Activated CD4-positive, alpha-beta memory T cell treated with anti-CD3 and anti-CD28 coated beads, Interleukin-2, amount 10 ng/mL, durations not matched to agents 7 days and 5 days (primary cell): ENCODE measurements around the gene TMEM108. TPM values are rescaled to one million over a fixed set of nuclear protein-coding genes. Genes with fewer than 3 reads are reported as not detected.

ENCODE experiments used
- CTCF ChIA-PET: fragments of 350-600 bp; sonication (Branson Sonifier 250); formaldehyde crosslinking; loops from one replicate; lab custom pipeline; 2021; ENCODE audit warnings: antibody characterized with exemption, inconsistent platforms; lab: Charles Lee
- POLR2A ChIA-PET: fragments of 350-600 bp; sonication (Branson Sonifier 250); formaldehyde crosslinking; loops from one replicate; lab custom pipeline; 2021; ENCODE audit warnings: antibody characterized with exemption; lab: Charles Lee
- DNase-seq: peaks from one replicate; pipeline ENCODE4 v3.0.0-alpha.2; 2020
- H3K27ac Mint-ChIP-seq: one replicate; pipeline ENCODE4 v1.8.0; 2021; ENCODE audit warnings: mild to moderate bottlenecking, mixed read lengths
- H3K27me3 Mint-ChIP-seq: one replicate; pipeline ENCODE4 v1.8.0; 2021; ENCODE audit warnings: mixed read lengths
- H3K36me3 Mint-ChIP-seq: one replicate; pipeline ENCODE4 v1.8.0; 2021; ENCODE audit warnings: low read depth, mixed read lengths
- H3K4me1 Mint-ChIP-seq: one replicate; pipeline ENCODE4 v1.8.0; 2021; ENCODE audit warnings: mixed read lengths
- H3K4me3 Mint-ChIP-seq: one replicate; pipeline ENCODE4 v1.8.0; 2021; ENCODE audit warnings: mild to moderate bottlenecking, mixed read lengths
- H3K9me3 Mint-ChIP-seq: one replicate; pipeline ENCODE4 v1.8.0; 2021; ENCODE audit warnings: mixed read lengths
- total RNA-seq, 2 experiments: library from RNA; stranded (reverse); gene quantifications; one replicate each; pipeline ENCODE4 v1.2.3, GENCODE V29; 2021

Gene TMEM108
- total RNA-seq, 2 experiments from 2014 or later, result not detected

- peaks cover 8% of the 10 kb centered on the region for H3K36me3 Mint-ChIP-seq
- H3K27ac Mint-ChIP-seq, result peak overlapping the region; percentile 88
- DNase-seq, result no peak
- H3K27me3 Mint-ChIP-seq, result no peaks in the 10 kb centered on the region
- peaks cover 40% of the 10 kb centered on the region for H3K4me1 Mint-ChIP-seq
- CTCF ChIA-PET, result interaction anchor here (1.3 to 3.3 kb wide), 3 partner anchors 17 to 716 kb away, joined by 3 to 7 read pairs (median 5); no protein-coding TSS in a partner anchor
- peaks cover 3% of the 10 kb centered on the region for H3K9me3 Mint-ChIP-seq
- POLR2A ChIA-PET, result interaction anchor here (0.9 to 3.7 kb wide), 6 partner anchors 21 to 220 kb away, joined by 3 to 44 read pairs (median 3); partner anchors contain the start of genes CDV3 and TOPBP1
- peak overlapping the region; percentile 66 for H3K4me3 Mint-ChIP-seq
Measured at GRCh38 chr3:133442518-133442917, 404.3 kb downstream of the TMEM108 start.

- POLR2A ChIA-PET, result interaction anchor here (0.7 to 3.7 kb wide), 4 partner anchors 9 to 218 kb away, joined by 3 to 44 read pairs (median 6); partner anchors contain the start of genes CDV3 and TOPBP1
- H3K27me3 Mint-ChIP-seq, result no peaks in the 10 kb centered on the region
- peaks cover 3% of the 10 kb centered on the region for H3K9me3 Mint-ChIP-seq
- H3K4me1 Mint-ChIP-seq, result peaks cover 47% of the 10 kb centered on the region
- H3K4me3 Mint-ChIP-seq, result no peak overlapping the region
- CTCF ChIA-PET, result interaction anchor here (0.7 to 3.3 kb wide), 2 partner anchors 18 kb away, joined by 3 to 7 read pairs; no protein-coding TSS in a partner anchor
- peaks cover 8% of the 10 kb centered on the region for H3K36me3 Mint-ChIP-seq
- no peak overlapping the region for H3K27ac Mint-ChIP-seq
- DNase-seq, result no peak
Measured at GRCh38 chr3:133443649-133444422, 405.6 kb downstream of the TMEM108 start.

- Mint-ChIP-seq H3K4me3 (no peak overlapping the region), H3K27ac (no peak overlapping the region), H3K4me1 (peaks cover 53% of the 10 kb centered on the region), H3K36me3 (peaks cover 8% of the 10 kb centered on the region), H3K9me3 (peaks cover under 1% of the 10 kb centered on the region), H3K27me3 (no peaks in the 10 kb centered on the region)
- ChIA-PET CTCF (no interaction called here), POLR2A (interaction anchor here (0.7 to 3.7 kb wide), 4 partner anchors 9 to 218 kb away, joined by 3 to 44 read pairs (median 6); partner anchors contain the start of genes CDV3 and TOPBP1)
- DNase-seq, result no peak
Measured at GRCh38 chr3:133444423-133444774, 406.2 kb downstream of the TMEM108 start.

- Mint-ChIP-seq H3K27ac (no peak overlapping the region), H3K9me3 (no peaks in the 10 kb centered on the region), H3K4me3 (no peak overlapping the region), H3K27me3 (no peaks in the 10 kb centered on the region), H3K36me3 (peaks cover 3% of the 10 kb centered on the region), H3K4me1 (peaks cover 57% of the 10 kb centered on the region)
- no peak for DNase-seq
- ChIA-PET CTCF (no interaction called here), POLR2A (interaction anchor here (0.7 kb wide), 1 partner anchor 12 kb away, joined by 3 read pairs; no protein-coding TSS in a partner anchor)
Measured at GRCh38 chr3:133445108-133445507, 406.9 kb downstream of the TMEM108 start.
